Ovary (tissue), 9 donors: Measurements from ENCODE around the gene EMC6. TPM values are rescaled to one million over a fixed set of nuclear protein-coding genes. Genes with fewer than 3 reads are reported as not detected.

Experiments
- DNase-seq, 5 donors: peaks; one replicate each; pipeline ENCODE4 v3.0.0-alpha.2; 2019 to 2020
- H3K27ac ChIP-seq, 2 donors: fragments of 200-600 bp; one replicate each; pipeline versions ENCODE4 v1.5.1 to v1.8.0; 2019 to 2022
- H3K27me3 ChIP-seq: fragments of 200-600 bp; one replicate; pipeline ENCODE4 v1.8.0; 2022
- H3K36me3 ChIP-seq: fragments of 200-600 bp; sonication (generic); one replicate; pipeline ENCODE4 v1.5.1; 2019
- H3K4me1 ChIP-seq: one replicate; pipeline ENCODE4 v1.8.1; 2013; ENCODE audit warnings: mild to moderate bottlenecking, moderate library complexity; ENCODE audit not compliant: insufficient read depth
- H3K4me3 ChIP-seq: fragments of 200-600 bp; sonication (generic); one replicate; pipeline ENCODE4 v1.5.1; 2017
- H3K9me3 ChIP-seq, 2 donors: fragments of 200-600 bp in 1 of 2; sonication (generic) in 1 of 2; one replicate each; pipeline versions ENCODE4 v1.5.1 to v1.8.1; 2013 to 2019; ENCODE audit warnings: mild to moderate bottlenecking in 1 of 2, moderate library complexity in 1 of 2
- CTCF ChIP-seq, 3 donors: fragments of 450-650 bp in 2 of 3; fragments of 200-600 bp in 1 of 3; IDR thresholded peaks; one replicate each; pipeline versions ENCODE4 v1.5.1 to v1.8.0; 2016 to 2022; ENCODE audit warnings: antibody characterized with exemption in 3 of 3, mild to moderate bottlenecking in 1 of 3
- EP300 ChIP-seq: sonication (generic); formaldehyde crosslinking; IDR thresholded peaks from one replicate; pipeline ENCODE4 v1.6.1; 2017; ENCODE audit warnings: antibody characterized with exemption
- POLR2A ChIP-seq: fragments of 450-650 bp; IDR thresholded peaks from one replicate; pipeline ENCODE4 v1.6.1; 2017; ENCODE audit warnings: antibody characterized with exemption, mild to moderate bottlenecking, moderate library complexity
- WGBS, 3 donors: extraction: QIAGEN DNeasy Blood & Tissue Kit in 1 of 3; methylation state at CpG; one replicate each; pipeline versions ENCODE4 v1.1.5 to v1.1.7; 2013 to 2017; 5-methylcytosine and 5-hydroxymethylcytosine counted together
- intact Hi-C, 4 donors: fragments of 100-400 bp; cut with DNase I; formaldehyde crosslinking; loops; one replicate each; pipeline versions ENCODE4 v1.11.0 to v1.15.1; 2022 to 2023
- polyA plus RNA-seq, 2 donors: library from polyadenylated mRNA; stranded (reverse); fragments of 200-250 nt in 1 of 2; fragments of 350-450 nt in 1 of 2; fragmentation: Illumina TruSeq in 1 of 2; extraction: RNeasy Lipid Tissue Mini Kit (QIAGEN cat#74804) in 1 of 2; gene quantifications; one replicate each; pipeline ENCODE4 v1.2.3, GENCODE V29; 2013 to 2014
- total RNA-seq, 7 donors: library from RNA; depleted of rRNA in 2 of 7; stranded (reverse); fragments of >200 nt in 2 of 7; fragmentation: NEBNext Ultra II Directional in 3 of 7; extraction: Animal tissue kit (Norgen Biotek cat#: 25700) in 3 of 7; gene quantifications; one replicate each; pipeline versions ENCODE4 v1.1.0 to v1.2.4, GENCODE V29; 2016 to 2023
- donor health status: DM: no; HTN: no; CAD: no; lungs with moderate emphysema.
- donor health status: DM: no; HTN: no; CAD: no.
- donor health status: Bipolar disorder and iron deficiency.
- donor health status: DM: yes; HTN: yes; CAD: no.
- donor health status: DM: no; HTN: no; CAD: no.
- donor health status: DM: yes; HTN: yes; CAD: no.

EMC6 gene
- total and polyA plus RNA-seq, 9 donors, result 7.6 to 38.9 (median 20.5) TPM

- no peaks in the 10 kb centered on the region for H3K9me3 ChIP-seq
- 75 to 83% (median 82%) methylated on average over 20 to 23 of the region's 23 CpGs for WGBS, 3 donors
- H3K27me3 ChIP-seq, result no peaks in the 10 kb centered on the region
- H3K27ac ChIP-seq, result peak overlapping the region; percentile 65 to 87
- peaks cover 14% of the 10 kb centered on the region for H3K4me1 ChIP-seq
- H3K36me3 ChIP-seq, result no peaks in the 10 kb centered on the region
- no peak overlapping the region for H3K4me3 ChIP-seq
- TF ChIP-seq EP300 (no peak), POLR2A (no peak), CTCF (IDR thresholded peaks at IDR 0.05) (no peak)
- peak in 4 of 5 donors; percentile 45 to 71 (median 60) for DNase-seq
- intact Hi-C loops, result loop anchor here in 1 of 4 donors (10.0 kb wide), 1 partner anchor 126 kb away; no protein-coding TSS in a partner anchor
Observed at GRCh38 chr17:3660311-3660891, 8.2 kb upstream of the EMC6 start.

- Histone ChIP-seq H3K9me3 (no peaks in the 10 kb centered on the region), H3K27ac (no peak overlapping the region), H3K4me1 (peaks cover 32% of the 10 kb centered on the region), H3K4me3 (no peak overlapping the region), H3K36me3 (no peaks in the 10 kb centered on the region), H3K27me3 (no peaks in the 10 kb centered on the region)
- intact Hi-C loops, result loop anchor here in 1 of 4 donors (10.0 kb wide), 1 partner anchor 129 kb away; no protein-coding TSS in a partner anchor
- WGBS, 3 donors, result 85 to 87% (median 86%) methylated on average over 26 to 33 of the region's 33 CpGs
- no peak for DNase-seq
- no peak for TF ChIP-seq CTCF (IDR thresholded peaks at IDR 0.05)
- no peak for TF ChIP-seq POLR2A
- TF ChIP-seq EP300, result no peak
Observed at GRCh38 chr17:3663102-3664011, 5.3 kb upstream of the EMC6 start.

- no peak for TF ChIP-seq POLR2A
- peaks cover 19% of the 10 kb centered on the region for H3K4me1 ChIP-seq
- no peak for DNase-seq
- H3K27ac ChIP-seq, result no peak overlapping the region
- H3K4me3 ChIP-seq, result no peak overlapping the region
- H3K36me3 ChIP-seq, result no peaks in the 10 kb centered on the region
- no peaks in the 10 kb centered on the region for H3K27me3 ChIP-seq
- H3K9me3 ChIP-seq, result no peaks in the 10 kb centered on the region
- WGBS, 3 donors, result 60 to 68% (median 64%) methylated on average over 5 of the region's 5 CpGs
- intact Hi-C loops, result loop anchor here in 1 of 4 donors (10.0 kb wide), 1 partner anchor 131 kb away; no protein-coding TSS in a partner anchor
Observed at GRCh38 chr17:3665834-3666233, 2.8 kb upstream of the EMC6 start.

GRCh38 chr17:3666516-3666915 is 2.1 kb upstream of the EMC6 start:
- Histone ChIP-seq H3K9me3 (no peaks in the 10 kb centered on the region), H3K27me3 (no peaks in the 10 kb centered on the region), H3K36me3 (no peaks in the 10 kb centered on the region), H3K4me1 (peaks cover 19% of the 10 kb centered on the region), H3K27ac (no peak overlapping the region), H3K4me3 (no peak overlapping the region)
- TF ChIP-seq EP300, result no peak
- WGBS, 3 donors, result 68 to 81% (median 78%) methylated on average over 6 of the region's 6 CpGs
- DNase-seq, result no peak
- intact Hi-C loops, result loop anchor here in 1 of 4 donors (10.0 kb wide), 1 partner anchor 132 kb away; no protein-coding TSS in a partner anchor

- Histone ChIP-seq H3K36me3 (no peaks in the 10 kb centered on the region), H3K27ac (peak overlapping the region; percentile 89 to 93), H3K9me3 (no peaks in the 10 kb centered on the region), H3K4me3 (peak overlapping the region; percentile 88), H3K27me3 (no peaks in the 10 kb centered on the region), H3K4me1 (peaks cover 19% of the 10 kb centered on the region)
- 1 to 2% (median 1%) methylated on average over 26 to 39 of the region's 39 CpGs for WGBS, 3 donors
- peak; percentile 87 to 93 (median 93) for DNase-seq
- intact Hi-C loops, result loop anchor here in 1 of 4 donors (10.0 kb wide), 1 partner anchor 133 kb away; no protein-coding TSS in a partner anchor
- TF ChIP-seq POLR2A (peak; percentile 9), CTCF (IDR thresholded peaks at IDR 0.05) (no peak)
Observed at GRCh38 chr17:3667366-3668278, 990 bp upstream of the EMC6 start.
